Prostate gland (tissue), 2 donors: Measurements from ENCODE around the gene SIN3B. TPM values are rescaled to one million over a fixed set of nuclear protein-coding genes. Genes with fewer than 3 reads are reported as not detected.

Source experiments
- DNase-seq: peaks from one replicate; pipeline ENCODE4 v3.0.0-alpha.2; 2019; ENCODE audit warnings: low spot score
- H3K27ac ChIP-seq, 2 donors: fragments of 200-600 bp; sonication (generic); 2 replicates each; pipeline ENCODE4 v1.5.1; 2017 to 2019
- H3K27me3 ChIP-seq: fragments of 200-600 bp; sonication (generic); replicated peaks from 2 replicates; pipeline ENCODE4 v1.5.1; 2019; ENCODE audit not compliant: insufficient read depth
- H3K36me3 ChIP-seq, 2 donors: fragments of 200-600 bp; sonication (generic); 1 replicate in 1 of 2; 2 replicates in 1 of 2; pipeline versions ENCODE4 v1.5.1 to v1.8.1; 2017 to 2019
- H3K4me1 ChIP-seq: fragments of 200-600 bp; sonication (generic); replicated peaks from 2 replicates; pipeline ENCODE4 v1.5.1; 2019
- H3K4me3 ChIP-seq, 2 donors: fragments of 200-600 bp; sonication (generic); 2 replicates each; pipeline ENCODE4 v1.5.1; 2017 to 2019
- H3K9me3 ChIP-seq: fragments of 200-600 bp; sonication (generic); 2 replicates; pipeline ENCODE4 v1.5.1; 2017
- CTCF ChIP-seq, 4 experiments: fragments of 200-600 bp in 2 of 4; fragments of 450-650 bp in 2 of 4; sonication (generic) in 2 of 4; IDR thresholded peaks; 1 replicate in 3 of 4; 2 replicates in 1 of 4; pipeline ENCODE4 v1.5.1; 2016 to 2019; ENCODE audit warnings: antibody characterized with exemption in 4 of 4, mild to moderate bottlenecking in 2 of 4, moderate library complexity in 2 of 4
- POLR2A ChIP-seq: fragments of 450-650 bp; IDR thresholded peaks from one replicate; pipeline ENCODE4 v1.6.1; 2016; ENCODE audit warnings: antibody characterized with exemption, mild to moderate bottlenecking
- POLR2AphosphoS5 ChIP-seq: sonication (generic); formaldehyde crosslinking; IDR thresholded peaks from one replicate; pipeline ENCODE4 v1.6.1; 2017; ENCODE audit warnings: antibody characterized with exemption
- WGBS: methylation state at CpG from one replicate; pipeline ENCODE4 v1.1.5; 2018; 5-methylcytosine and 5-hydroxymethylcytosine counted together
- intact Hi-C: fragments of 100-400 bp; cut with DNase I; formaldehyde crosslinking; loops from one replicate; pipeline ENCODE4 v1.14.2; 2022
- total RNA-seq, 2 donors: library from RNA; depleted of rRNA; stranded (reverse); fragments of >200 nt; gene quantifications; one replicate each; pipeline ENCODE4 v1.1.0, GENCODE V29; 2016

SIN3B gene
- total RNA-seq, 2 donors from 2014 or later: 37.8 to 159 TPM

- DNase-seq: no peak
- Histone ChIP-seq H3K4me3 (no peak overlapping the region), H3K27ac (no peak overlapping the region), H3K9me3 (no peaks in the 10 kb centered on the region), H3K4me1 (no peaks in the 10 kb centered on the region), H3K27me3 (no peaks in the 10 kb centered on the region), H3K36me3 (peaks cover 3 to 16% of the 10 kb centered on the region in 2 donors)
- 89% methylated on average over 15 of the region's 15 CpGs for WGBS
- intact Hi-C loops: no loop called here
- no peak for TF ChIP-seq POLR2AphosphoS5
- no peak for TF ChIP-seq CTCF (IDR thresholded peaks at IDR 0.05)
- TF ChIP-seq POLR2A: no peak
These were observed 12.3 kb downstream of the SIN3B start for GRCh38 chr19:16841391-16841926.

GRCh38 chr19:16846901-16847300 lies 17.7 kb downstream of the SIN3B start:
- no peak overlapping the region for H3K4me3 ChIP-seq
- no peak overlapping the region for H3K27ac ChIP-seq
- intact Hi-C loops: no loop called here
- no peak for DNase-seq
- H3K4me1 ChIP-seq: no peaks in the 10 kb centered on the region
- H3K9me3 ChIP-seq: no peaks in the 10 kb centered on the region
- TF ChIP-seq POLR2A (no peak), CTCF (IDR thresholded peaks at IDR 0.05) (no peak), POLR2AphosphoS5 (no peak)
- no peaks in the 10 kb centered on the region for H3K27me3 ChIP-seq
- peaks cover 8 to 34% of the 10 kb centered on the region in 2 donors for H3K36me3 ChIP-seq
- WGBS: 96% methylated on average over 16 of the region's 16 CpGs

GRCh38 chr19:16847430-16847829 lies 18.2 kb downstream of the SIN3B start:
- WGBS: 97% methylated on average over 6 of the region's 6 CpGs
- Histone ChIP-seq H3K36me3 (peaks cover 11 to 37% of the 10 kb centered on the region in 2 donors), H3K27me3 (no peaks in the 10 kb centered on the region), H3K27ac (no peak overlapping the region), H3K4me3 (no peak overlapping the region), H3K4me1 (no peaks in the 10 kb centered on the region), H3K9me3 (no peaks in the 10 kb centered on the region)
- TF ChIP-seq POLR2A (no peak), CTCF (IDR thresholded peaks at IDR 0.05) (no peak), POLR2AphosphoS5 (no peak)
- DNase-seq: no peak
- intact Hi-C loops: no loop called here

- peaks cover 10 to 45% of the 10 kb centered on the region in 2 donors for H3K36me3 ChIP-seq
- WGBS: 71% methylated on average over 1 of the region's 1 CpG
- H3K9me3 ChIP-seq: no peaks in the 10 kb centered on the region
- intact Hi-C loops: no loop called here
- no peak overlapping the region for H3K27ac ChIP-seq
- TF ChIP-seq POLR2AphosphoS5 (no peak), CTCF (IDR thresholded peaks at IDR 0.05) (no peak), POLR2A (no peak)
- no peak overlapping the region for H3K4me3 ChIP-seq
- no peaks in the 10 kb centered on the region for H3K27me3 ChIP-seq
- no peak for DNase-seq
- no peaks in the 10 kb centered on the region for H3K4me1 ChIP-seq
These were observed 20.0 kb downstream of the SIN3B start for GRCh38 chr19:16849168-16849567.

- no peak for TF ChIP-seq POLR2AphosphoS5
- no peak for TF ChIP-seq POLR2A
- TF ChIP-seq CTCF (IDR thresholded peaks at IDR 0.05): no peak
- intact Hi-C loops: no loop called here
- WGBS: over 99% methylated on average over 4 of the region's 4 CpGs
These were observed 20.9 kb downstream of the SIN3B start for GRCh38 chr19:16850133-16850532.

More at GRCh38 chr19:16850133-16850532, 20.9 kb downstream of the SIN3B start:
- DNase-seq: no peak
- H3K36me3 ChIP-seq: peaks cover 16 to 45% of the 10 kb centered on the region in 2 donors
- no peak overlapping the region for H3K27ac ChIP-seq
- no peaks in the 10 kb centered on the region for H3K9me3 ChIP-seq
- H3K4me3 ChIP-seq: no peak overlapping the region
- H3K4me1 ChIP-seq: no peaks in the 10 kb centered on the region
- H3K27me3 ChIP-seq: no peaks in the 10 kb centered on the region
